HG03196 (cell line): Measurements from ENCODE around the gene TRPM3.
"Not testable (repeated sequence)": the region's sequence is repeated elsewhere in the genome, so short reads cannot be mapped to it uniquely, and the experiment has no call there.

Experiments
- ATAC-seq: cut with Tn5 transposase; IDR thresholded peaks from one replicate; pipeline ENCODE4 v1.9.1; 2021; ENCODE audit not compliant: unreplicated experiment

Gene TRPM3

GRCh38 chr9:70791936-70792335 is 329.5 kb downstream of the TRPM3 start:
- no peak for ATAC-seq

- ATAC-seq, result no peak
Observed at GRCh38 chr9:70789086-70789485, 332.3 kb downstream of the TRPM3 start.

GRCh38 chr9:70784456-70784855 is 337.0 kb downstream of the TRPM3 start:
- no peak for ATAC-seq

- no peak for ATAC-seq
Observed at GRCh38 chr9:70778568-70778967, 342.9 kb downstream of the TRPM3 start.

DNA sequence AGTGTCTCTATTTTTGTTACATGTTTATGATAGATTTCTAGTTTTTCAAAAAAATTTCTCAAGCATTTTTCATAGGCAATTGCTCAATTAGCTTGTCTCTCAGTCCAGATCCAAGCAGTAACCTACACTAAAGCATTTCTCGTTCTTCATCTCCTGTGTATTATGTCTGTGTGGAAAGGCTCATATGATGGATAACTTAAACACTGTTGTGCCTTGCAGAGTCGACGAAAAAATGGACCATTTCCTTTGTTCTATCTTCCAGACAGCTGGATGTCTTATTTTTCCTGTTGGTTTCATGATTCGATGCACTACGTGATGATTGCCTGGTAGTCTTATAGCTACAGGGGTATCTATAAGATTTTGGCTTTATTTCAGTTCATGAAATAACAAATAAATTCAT is 347.8 kb downstream of the TRPM3 start:
- no peak for ATAC-seq

- ATAC-seq, result no peak
Observed at GRCh38 chr9:70772601-70773000, 348.8 kb downstream of the TRPM3 start.

- ATAC-seq, result no peak
Observed at GRCh38 chr9:70765946-70766345, 355.5 kb downstream of the TRPM3 start.

- no peak for ATAC-seq
Observed at GRCh38 chr9:70761139-70761670, 360.2 kb downstream of the TRPM3 start.

- ATAC-seq, result no peak
Observed at GRCh38 chr9:70760228-70760627, 361.2 kb downstream of the TRPM3 start.

DNA sequence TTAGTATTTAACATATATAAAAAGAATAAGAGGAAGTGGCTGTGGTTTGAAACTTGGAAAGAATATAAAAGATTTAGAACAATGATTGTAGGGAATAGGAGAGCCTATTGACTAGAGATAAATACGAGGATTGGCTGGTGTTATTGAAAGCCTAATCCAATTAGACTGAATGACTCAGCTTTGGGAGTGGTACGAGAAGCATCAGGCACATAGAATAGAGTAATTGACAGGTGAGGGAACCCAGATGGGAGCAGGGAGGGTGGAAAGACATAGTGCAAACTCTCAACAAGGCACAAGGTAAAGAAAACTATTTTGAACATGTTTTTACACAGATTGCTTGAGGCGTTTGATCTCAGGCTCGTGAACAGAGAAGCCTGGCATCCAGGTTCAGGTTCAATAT is 368.1 kb downstream of the TRPM3 start:
- no peak for ATAC-seq

GRCh38 chr9:70749066-70749465 is 372.4 kb downstream of the TRPM3 start:
- no peak for ATAC-seq

GRCh38 chr9:70747261-70747718 is 374.1 kb downstream of the TRPM3 start:
- no peak for ATAC-seq

- ATAC-seq, result no peak
Observed at GRCh38 chr9:70746760-70747159, 374.7 kb downstream of the TRPM3 start.

GRCh38 chr9:70746316-70746715 is 375.1 kb downstream of the TRPM3 start:
- no peak for ATAC-seq

GRCh38 chr9:70724794-70725193 is 396.6 kb downstream of the TRPM3 start:
- ATAC-seq, result not testable (repeated sequence)

DNA sequence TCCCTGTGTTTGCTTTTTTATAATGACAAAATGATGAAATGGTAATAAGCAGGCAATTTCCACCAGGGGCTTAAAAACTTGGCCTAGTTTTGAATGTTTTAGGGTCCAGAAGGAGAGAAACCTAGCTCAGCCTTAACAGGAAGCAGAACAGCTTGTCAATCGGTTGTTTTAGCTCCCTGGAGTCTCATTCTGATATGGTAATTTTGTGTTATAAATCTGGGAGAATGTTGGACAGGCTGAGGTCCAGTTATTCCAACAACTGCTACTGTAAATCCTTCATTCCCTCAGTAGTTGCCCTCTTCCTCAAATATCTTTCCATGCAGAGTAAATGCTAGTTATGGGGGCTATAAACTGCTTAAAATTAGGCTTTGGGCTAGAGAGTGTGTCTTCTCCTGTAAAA is 397.4 kb downstream of the TRPM3 start:
- ATAC-seq, result not testable (repeated sequence)

DNA sequence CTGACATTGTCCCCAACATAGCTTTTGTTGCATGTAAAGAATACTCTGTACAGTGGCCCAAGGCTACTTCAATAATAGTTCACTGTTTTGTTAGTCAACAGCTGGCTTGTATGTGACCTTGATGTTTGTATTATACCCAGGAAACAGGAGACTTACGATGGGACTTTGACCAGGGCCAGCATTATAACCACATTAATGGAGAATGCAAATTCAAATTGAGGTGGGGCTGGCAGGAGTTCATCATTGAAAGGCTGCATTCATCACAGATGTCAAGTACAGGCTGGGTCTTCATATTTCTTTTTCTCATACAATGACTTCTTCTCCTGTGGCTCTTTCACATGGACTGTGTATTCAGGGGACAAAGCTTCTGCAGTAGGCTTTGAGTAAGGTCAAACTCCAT is 414.6 kb downstream of the TRPM3 start:
- ATAC-seq, result not testable (repeated sequence)

- no peak for ATAC-seq
Observed at GRCh38 chr9:70701163-70701562, 420.3 kb downstream of the TRPM3 start.

DNA sequence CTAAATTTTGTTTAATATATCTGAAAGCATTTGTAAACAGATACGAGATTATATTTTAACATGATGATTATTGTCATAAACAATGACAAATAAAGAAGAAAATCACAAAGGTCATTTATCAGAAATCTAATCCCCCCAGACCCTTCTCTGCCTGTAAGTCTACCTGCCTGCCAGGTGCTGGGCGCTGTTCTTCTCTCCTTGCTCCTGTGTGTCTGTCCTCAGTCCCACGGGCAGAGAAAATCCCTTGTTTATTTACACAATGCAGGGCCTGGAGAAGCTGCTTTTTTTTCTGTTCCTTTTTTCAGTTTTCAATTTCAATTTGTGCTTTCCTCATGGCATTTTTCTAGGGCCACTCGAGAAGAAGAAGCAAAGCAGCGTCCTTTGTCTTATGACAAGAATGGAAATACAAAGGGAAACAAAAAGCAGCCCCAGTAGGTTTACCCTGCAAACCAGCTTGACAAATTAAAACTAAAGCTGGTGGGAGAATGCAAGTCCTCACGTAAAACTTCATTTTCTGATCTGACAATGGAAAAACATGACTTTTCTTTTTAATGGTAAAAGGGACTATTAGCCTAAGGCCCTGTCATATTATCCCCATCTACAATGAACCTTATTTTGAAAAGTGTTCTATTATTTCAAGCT is 424.6 kb downstream of the TRPM3 start:
- ATAC-seq, result no peak

- no peak for ATAC-seq
Observed at GRCh38 chr9:70694758-70695157, 426.7 kb downstream of the TRPM3 start.

GRCh38 chr9:70693186-70693585 is 428.2 kb downstream of the TRPM3 start:
- no peak for ATAC-seq

DNA sequence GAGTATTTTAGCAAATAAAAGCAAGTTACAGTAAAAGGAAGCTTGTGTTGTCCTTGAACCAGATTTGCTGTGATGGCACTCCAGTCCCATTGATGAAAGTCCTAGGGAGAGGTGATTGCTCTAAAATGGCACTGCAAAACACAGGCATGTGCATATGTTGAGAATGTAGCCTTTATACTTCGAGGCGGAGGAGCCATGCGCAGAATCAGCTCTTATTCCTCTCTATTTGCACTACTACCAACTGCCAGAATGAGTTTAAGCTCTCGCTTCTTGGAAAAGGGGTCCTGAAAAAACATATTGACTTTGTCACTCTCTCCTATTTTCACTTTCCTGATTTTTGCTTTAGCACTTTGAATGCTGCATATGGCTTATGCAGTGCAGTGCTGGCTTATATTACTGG is 429.0 kb downstream of the TRPM3 start:
- ATAC-seq, result no peak

GRCh38 chr9:70688704-70689103 is 432.7 kb downstream of the TRPM3 start:
- no peak for ATAC-seq
